ENCODE measurements around the gene SLC12A7.
"Not testable (repeated sequence)": the region's sequence is repeated elsewhere in the genome, so short reads cannot be mapped to it uniquely, and the experiment has no call there.

The SLC12A7 gene

GRCh38 chr5:1033606-1034420 lies 78.0 kb downstream of the SLC12A7 start:
- no peak for DNase-seq (ENCODE audit: low spot score)
- H3K4me3 Mint-ChIP-seq = no peak overlapping the region
- no peak overlapping the region for H3K27ac Mint-ChIP-seq
- no peaks in the 10 kb centered on the region for H3K27me3 Mint-ChIP-seq (ENCODE audit: low read depth)
- no peaks in the 10 kb centered on the region for H3K4me1 Mint-ChIP-seq (ENCODE audit: low read depth)
- H3K9me3 Mint-ChIP-seq = no peaks in the 10 kb centered on the region
- peaks cover 21% of the 10 kb centered on the region for H3K36me3 Mint-ChIP-seq (ENCODE audit: low read depth)

- Mint-ChIP-seq H3K4me1 (ENCODE audit: low read depth) (no peaks in the 10 kb centered on the region), H3K27ac (no peak overlapping the region), H3K36me3 (ENCODE audit: low read depth) (peaks cover 17% of the 10 kb centered on the region), H3K9me3 (no peaks in the 10 kb centered on the region), H3K27me3 (ENCODE audit: low read depth) (no peaks in the 10 kb centered on the region), H3K4me3 (no peak overlapping the region)
- no peak for DNase-seq (ENCODE audit: low spot score)
Observed at GRCh38 chr5:1033178-1033577, 78.7 kb downstream of the SLC12A7 start.

GRCh38 chr5:1032551-1033027 lies 79.3 kb downstream of the SLC12A7 start:
- DNase-seq (ENCODE audit: low spot score) = no peak
- Mint-ChIP-seq H3K27ac (no peak overlapping the region), H3K9me3 (no peaks in the 10 kb centered on the region), H3K27me3 (ENCODE audit: low read depth) (no peaks in the 10 kb centered on the region), H3K36me3 (ENCODE audit: low read depth) (peaks cover 17% of the 10 kb centered on the region), H3K4me1 (ENCODE audit: low read depth) (no peaks in the 10 kb centered on the region), H3K4me3 (no peak overlapping the region)

- H3K27ac Mint-ChIP-seq = no peak overlapping the region
- no peaks in the 10 kb centered on the region for H3K27me3 Mint-ChIP-seq (ENCODE audit: low read depth)
- DNase-seq (ENCODE audit: low spot score) = no peak
- no peaks in the 10 kb centered on the region for H3K9me3 Mint-ChIP-seq
- H3K4me1 Mint-ChIP-seq (ENCODE audit: low read depth) = no peaks in the 10 kb centered on the region
- H3K36me3 Mint-ChIP-seq (ENCODE audit: low read depth) = peaks cover 14% of the 10 kb centered on the region
- H3K4me3 Mint-ChIP-seq = no peak overlapping the region
Observed at GRCh38 chr5:1032011-1032410, 79.9 kb downstream of the SLC12A7 start.

- no peak for DNase-seq (ENCODE audit: low spot score)
- no peak overlapping the region for H3K27ac Mint-ChIP-seq
- no peaks in the 10 kb centered on the region for H3K27me3 Mint-ChIP-seq (ENCODE audit: low read depth)
- no peaks in the 10 kb centered on the region for H3K9me3 Mint-ChIP-seq
- no peak overlapping the region for H3K4me3 Mint-ChIP-seq
- no peaks in the 10 kb centered on the region for H3K4me1 Mint-ChIP-seq (ENCODE audit: low read depth)
- H3K36me3 Mint-ChIP-seq (ENCODE audit: low read depth) = peaks cover 11% of the 10 kb centered on the region
Observed at GRCh38 chr5:1031306-1031959, 80.4 kb downstream of the SLC12A7 start.

- peaks cover 11% of the 10 kb centered on the region for H3K36me3 Mint-ChIP-seq (ENCODE audit: low read depth)
- H3K9me3 Mint-ChIP-seq = no peaks in the 10 kb centered on the region
- H3K27me3 Mint-ChIP-seq (ENCODE audit: low read depth) = no peaks in the 10 kb centered on the region
- H3K27ac Mint-ChIP-seq = no peak overlapping the region
- H3K4me1 Mint-ChIP-seq (ENCODE audit: low read depth) = no peaks in the 10 kb centered on the region
- no peak for DNase-seq (ENCODE audit: low spot score)
- H3K4me3 Mint-ChIP-seq = no peak overlapping the region
Observed at GRCh38 chr5:1030801-1031271, 81.0 kb downstream of the SLC12A7 start.

GRCh38 chr5:1029945-1030625 lies 81.8 kb downstream of the SLC12A7 start:
- Mint-ChIP-seq H3K27me3 (ENCODE audit: low read depth) (no peaks in the 10 kb centered on the region), H3K36me3 (ENCODE audit: low read depth) (peaks cover 9% of the 10 kb centered on the region), H3K4me3 (no peak overlapping the region), H3K9me3 (no peaks in the 10 kb centered on the region), H3K27ac (no peak overlapping the region), H3K4me1 (ENCODE audit: low read depth) (no peaks in the 10 kb centered on the region)
- no peak for DNase-seq (ENCODE audit: low spot score)

- H3K27me3 Mint-ChIP-seq (ENCODE audit: low read depth) = no peaks in the 10 kb centered on the region
- no peak overlapping the region for H3K27ac Mint-ChIP-seq
- H3K36me3 Mint-ChIP-seq (ENCODE audit: low read depth) = peaks cover 6% of the 10 kb centered on the region
- H3K4me3 Mint-ChIP-seq = no peak overlapping the region
- DNase-seq (ENCODE audit: low spot score) = no peak
- no peaks in the 10 kb centered on the region for H3K4me1 Mint-ChIP-seq (ENCODE audit: low read depth)
- H3K9me3 Mint-ChIP-seq = no peaks in the 10 kb centered on the region
Observed at GRCh38 chr5:1029282-1029944, 82.5 kb downstream of the SLC12A7 start.

GRCh38 chr5:1028481-1029281 lies 83.2 kb downstream of the SLC12A7 start:
- H3K36me3 Mint-ChIP-seq (ENCODE audit: low read depth) = peaks cover under 1% of the 10 kb centered on the region
- H3K27me3 Mint-ChIP-seq (ENCODE audit: low read depth) = no peaks in the 10 kb centered on the region
- H3K27ac Mint-ChIP-seq = no peak overlapping the region
- H3K9me3 Mint-ChIP-seq = no peaks in the 10 kb centered on the region
- no peak overlapping the region for H3K4me3 Mint-ChIP-seq
- H3K4me1 Mint-ChIP-seq (ENCODE audit: low read depth) = no peaks in the 10 kb centered on the region
- DNase-seq (ENCODE audit: low spot score) = no peak

GRCh38 chr5:1027631-1028441 lies 84.0 kb downstream of the SLC12A7 start:
- Mint-ChIP-seq H3K4me1 (ENCODE audit: low read depth) (no peaks in the 10 kb centered on the region), H3K36me3 (ENCODE audit: low read depth) (no peaks in the 10 kb centered on the region), H3K9me3 (no peaks in the 10 kb centered on the region), H3K27me3 (ENCODE audit: low read depth) (no peaks in the 10 kb centered on the region), H3K27ac (no peak overlapping the region), H3K4me3 (no peak overlapping the region)
- DNase-seq (ENCODE audit: low spot score) = no peak

GRCh38 chr5:1026700-1027621 lies 84.9 kb downstream of the SLC12A7 start:
- Mint-ChIP-seq H3K36me3 (ENCODE audit: low read depth) (no peaks in the 10 kb centered on the region), H3K27me3 (ENCODE audit: low read depth) (no peaks in the 10 kb centered on the region), H3K4me3 (no peak overlapping the region)

GRCh38 chr5:1021969-1022336 lies 89.9 kb downstream of the SLC12A7 start:
- not testable (repeated sequence) for H3K4me3 Mint-ChIP-seq; H3K36me3 Mint-ChIP-seq (ENCODE audit: low read depth); H3K27me3 Mint-ChIP-seq (ENCODE audit: low read depth); DNase-seq (ENCODE audit: low spot score); H3K27ac Mint-ChIP-seq; H3K4me1 Mint-ChIP-seq (ENCODE audit: low read depth); H3K9me3 Mint-ChIP-seq

More at GRCh38 chr5:1026700-1027621, 84.9 kb downstream of the SLC12A7 start:
- no peaks in the 10 kb centered on the region for H3K9me3 Mint-ChIP-seq
- no peaks in the 10 kb centered on the region for H3K4me1 Mint-ChIP-seq (ENCODE audit: low read depth)
- no peak for DNase-seq (ENCODE audit: low spot score)
- no peak overlapping the region for H3K27ac Mint-ChIP-seq

Measured in T-helper 2 cell treated with Interferon-gamma antibody and Interleukin-4, amounts not matched to agents 5 μg/mL and 100 μg/mL, for 36 hours (primary cell).